Measurements from ENCODE around the gene PTGR1.
A peak's percentile ranks its signal among the peaks of the same experiment; 100 is the strongest.
"Not testable (repeated sequence)": the region's sequence is repeated elsewhere in the genome, so short reads cannot be mapped to it uniquely, and the experiment has no call there.

The PTGR1 gene

GRCh38 chr9:111588846-111589245 is 10.6 kb downstream of the PTGR1 start:
- Histone ChIP-seq H3K27ac (ENCODE audit: low read depth, low read length) (no peak overlapping the region), H3K9ac (ENCODE audit: low read length) (no peak overlapping the region), H3K27me3 (ENCODE audit: control insufficient read depth, insufficient read depth, low read length) (no peaks in the 10 kb centered on the region), H3K36me3 (ENCODE audit: control insufficient read depth, insufficient read depth, low read length) (peaks cover 55% of the 10 kb centered on the region), H3K9me3 (ENCODE audit: control insufficient read depth, insufficient read depth, low read depth, low read length) (no peaks in the 10 kb centered on the region), H3K4me1 (ENCODE audit: control insufficient read depth, insufficient read depth, low read length) (no peaks in the 10 kb centered on the region), H3K4me3 (ENCODE audit: low read depth, low read length) (no peak overlapping the region)

GRCh38 chr9:111586378-111586777 is 13.1 kb downstream of the PTGR1 start:
- H3K4me1 ChIP-seq (ENCODE audit: control insufficient read depth, insufficient read depth, low read length), result no peaks in the 10 kb centered on the region
- no peak overlapping the region for H3K9ac ChIP-seq (ENCODE audit: low read length)
- no peaks in the 10 kb centered on the region for H3K9me3 ChIP-seq (ENCODE audit: control insufficient read depth, insufficient read depth, low read depth, low read length)
- no peak overlapping the region for H3K27ac ChIP-seq (ENCODE audit: low read depth, low read length)
- H3K4me3 ChIP-seq (ENCODE audit: low read depth, low read length), result no peak overlapping the region
- no peaks in the 10 kb centered on the region for H3K27me3 ChIP-seq (ENCODE audit: control insufficient read depth, insufficient read depth, low read length)
- peaks cover 57% of the 10 kb centered on the region for H3K36me3 ChIP-seq (ENCODE audit: control insufficient read depth, insufficient read depth, low read length)

- Histone ChIP-seq H3K27me3 (ENCODE audit: control insufficient read depth, insufficient read depth, low read length) (no peaks in the 10 kb centered on the region), H3K4me1 (ENCODE audit: control insufficient read depth, insufficient read depth, low read length) (no peaks in the 10 kb centered on the region), H3K36me3 (ENCODE audit: control insufficient read depth, insufficient read depth, low read length) (peaks cover 79% of the 10 kb centered on the region), H3K9me3 (ENCODE audit: control insufficient read depth, insufficient read depth, low read depth, low read length) (no peaks in the 10 kb centered on the region), H3K27ac (ENCODE audit: low read depth, low read length) (no peak overlapping the region), H3K9ac (ENCODE audit: low read length) (no peak overlapping the region), H3K4me3 (ENCODE audit: low read depth, low read length) (no peak overlapping the region)
These were observed 16.6 kb downstream of the PTGR1 start for GRCh38 chr9:111582888-111583287.

- Histone ChIP-seq H3K4me3 (ENCODE audit: low read depth, low read length) (no peak overlapping the region), H3K36me3 (ENCODE audit: control insufficient read depth, insufficient read depth, low read length) (peaks cover 64% of the 10 kb centered on the region), H3K9ac (ENCODE audit: low read length) (no peak overlapping the region), H3K4me1 (ENCODE audit: control insufficient read depth, insufficient read depth, low read length) (no peaks in the 10 kb centered on the region), H3K27me3 (ENCODE audit: control insufficient read depth, insufficient read depth, low read length) (no peaks in the 10 kb centered on the region), H3K9me3 (ENCODE audit: control insufficient read depth, insufficient read depth, low read depth, low read length) (peaks cover 15% of the 10 kb centered on the region), H3K27ac (ENCODE audit: low read depth, low read length) (no peak overlapping the region)
These were observed 26.4 kb downstream of the PTGR1 start for GRCh38 chr9:111572950-111573604.

- peaks cover 21% of the 10 kb centered on the region for H3K9me3 ChIP-seq (ENCODE audit: control insufficient read depth, insufficient read depth, low read depth, low read length)
- H3K36me3 ChIP-seq (ENCODE audit: control insufficient read depth, insufficient read depth, low read length), result peaks cover 85% of the 10 kb centered on the region
- not testable (repeated sequence) for H3K9ac ChIP-seq (ENCODE audit: low read length); H3K4me1 ChIP-seq (ENCODE audit: control insufficient read depth, insufficient read depth, low read length); H3K4me3 ChIP-seq (ENCODE audit: low read depth, low read length); H3K27ac ChIP-seq (ENCODE audit: low read depth, low read length); H3K27me3 ChIP-seq (ENCODE audit: control insufficient read depth, insufficient read depth, low read length)
These were observed 31.3 kb downstream of the PTGR1 start for GRCh38 chr9:111568127-111568526.

GRCh38 chr9:111566234-111566633 is 33.2 kb downstream of the PTGR1 start:
- peaks cover 21% of the 10 kb centered on the region for H3K9me3 ChIP-seq (ENCODE audit: control insufficient read depth, insufficient read depth, low read depth, low read length)
- no peak overlapping the region for H3K4me3 ChIP-seq (ENCODE audit: low read depth, low read length)
- no peaks in the 10 kb centered on the region for H3K27me3 ChIP-seq (ENCODE audit: control insufficient read depth, insufficient read depth, low read length)
- H3K4me1 ChIP-seq (ENCODE audit: control insufficient read depth, insufficient read depth, low read length), result no peaks in the 10 kb centered on the region
- no peak overlapping the region for H3K27ac ChIP-seq (ENCODE audit: low read depth, low read length)
- H3K36me3 ChIP-seq (ENCODE audit: control insufficient read depth, insufficient read depth, low read length), result peaks cover 74% of the 10 kb centered on the region
- H3K9ac ChIP-seq (ENCODE audit: low read length), result no peak overlapping the region

GRCh38 chr9:111561165-111561719 is 38.2 kb downstream of the PTGR1 start:
- no peaks in the 10 kb centered on the region for H3K27me3 ChIP-seq (ENCODE audit: control insufficient read depth, insufficient read depth, low read length)
- no peaks in the 10 kb centered on the region for H3K4me1 ChIP-seq (ENCODE audit: control insufficient read depth, insufficient read depth, low read length)
- no peak overlapping the region for H3K27ac ChIP-seq (ENCODE audit: low read depth, low read length)
- H3K36me3 ChIP-seq (ENCODE audit: control insufficient read depth, insufficient read depth, low read length), result peaks cover 34% of the 10 kb centered on the region
- H3K9me3 ChIP-seq (ENCODE audit: control insufficient read depth, insufficient read depth, low read depth, low read length), result peaks cover 14% of the 10 kb centered on the region
- H3K4me3 ChIP-seq (ENCODE audit: low read depth, low read length), result no peak overlapping the region
- no peak overlapping the region for H3K9ac ChIP-seq (ENCODE audit: low read length)

GRCh38 chr9:111559000-111559610 is 40.3 kb downstream of the PTGR1 start:
- Histone ChIP-seq H3K9ac (ENCODE audit: low read length) (no peak overlapping the region), H3K36me3 (ENCODE audit: control insufficient read depth, insufficient read depth, low read length) (peaks cover 26% of the 10 kb centered on the region), H3K4me1 (ENCODE audit: control insufficient read depth, insufficient read depth, low read length) (no peaks in the 10 kb centered on the region), H3K27me3 (ENCODE audit: control insufficient read depth, insufficient read depth, low read length) (no peaks in the 10 kb centered on the region), H3K27ac (ENCODE audit: low read depth, low read length) (no peak overlapping the region), H3K9me3 (ENCODE audit: control insufficient read depth, insufficient read depth, low read depth, low read length) (peaks cover 29% of the 10 kb centered on the region), H3K4me3 (ENCODE audit: low read depth, low read length) (no peak overlapping the region)

GRCh38 chr9:111555425-111555824 is 44.0 kb downstream of the PTGR1 start:
- not testable (repeated sequence) for H3K4me1 ChIP-seq (ENCODE audit: control insufficient read depth, insufficient read depth, low read length); H3K4me3 ChIP-seq (ENCODE audit: low read depth, low read length); H3K9ac ChIP-seq (ENCODE audit: low read length); H3K27ac ChIP-seq (ENCODE audit: low read depth, low read length); H3K27me3 ChIP-seq (ENCODE audit: control insufficient read depth, insufficient read depth, low read length)
- peaks cover 41% of the 10 kb centered on the region for H3K36me3 ChIP-seq (ENCODE audit: control insufficient read depth, insufficient read depth, low read length)
- peaks cover 38% of the 10 kb centered on the region for H3K9me3 ChIP-seq (ENCODE audit: control insufficient read depth, insufficient read depth, low read depth, low read length)

GRCh38 chr9:111548623-111549022 is 50.8 kb downstream of the PTGR1 start:
- Histone ChIP-seq H3K4me1 (ENCODE audit: control insufficient read depth, insufficient read depth, low read length) (no peaks in the 10 kb centered on the region), H3K4me3 (ENCODE audit: low read depth, low read length) (no peak overlapping the region)

GRCh38 chr9:111542497-111543254 is 56.8 kb downstream of the PTGR1 start:
- Histone ChIP-seq H3K9ac (ENCODE audit: low read length) (no peak overlapping the region), H3K36me3 (ENCODE audit: control insufficient read depth, insufficient read depth, low read length) (peaks cover 98% of the 10 kb centered on the region), H3K9me3 (ENCODE audit: control insufficient read depth, insufficient read depth, low read depth, low read length) (peaks cover 92% of the 10 kb centered on the region), H3K27me3 (ENCODE audit: control insufficient read depth, insufficient read depth, low read length) (no peaks in the 10 kb centered on the region), H3K4me1 (ENCODE audit: control insufficient read depth, insufficient read depth, low read length) (no peaks in the 10 kb centered on the region), H3K27ac (ENCODE audit: low read depth, low read length) (no peak overlapping the region), H3K4me3 (ENCODE audit: low read depth, low read length) (0 out of 2 replicates have a peak overlapping the region, but pooled peaks have one; percentile 3)

More at GRCh38 chr9:111548623-111549022, 50.8 kb downstream of the PTGR1 start:
- peaks cover 71% of the 10 kb centered on the region for H3K9me3 ChIP-seq (ENCODE audit: control insufficient read depth, insufficient read depth, low read depth, low read length)
- H3K9ac ChIP-seq (ENCODE audit: low read length), result no peak overlapping the region
- H3K27me3 ChIP-seq (ENCODE audit: control insufficient read depth, insufficient read depth, low read length), result no peaks in the 10 kb centered on the region
- H3K27ac ChIP-seq (ENCODE audit: low read depth, low read length), result no peak overlapping the region
- peaks cover 92% of the 10 kb centered on the region for H3K36me3 ChIP-seq (ENCODE audit: control insufficient read depth, insufficient read depth, low read length)

All from HUES6 (cell line).